Mesendoderm (in vitro differentiated cells): Measurements from ENCODE around the gene ENTHD1.
"Not testable (repeated sequence)": the region's sequence is repeated elsewhere in the genome, so short reads cannot be mapped to it uniquely, and the experiment has no call there.

Source experiments
- DNase-seq: peaks from one replicate; pipeline ENCODE4 v3.0.0; 2013
- H2AK5ac ChIP-seq: 2 replicates; pipeline ENCODE4 v1.6.1; 2013; ENCODE audit warnings: low read length, inconsistent platforms
- H2BK120ac ChIP-seq: 2 replicates; pipeline ENCODE4 v1.6.1; 2013; ENCODE audit warnings: low read depth, mild to moderate bottlenecking, low read length, moderate library complexity, mixed read lengths
- H2BK15ac ChIP-seq: replicated peaks from 2 replicates; pipeline ENCODE4 v1.6.1; 2013; ENCODE audit warnings: low read depth, mild to moderate bottlenecking, moderate library complexity
- H2BK5ac ChIP-seq: 2 replicates; pipeline ENCODE4 v1.6.1; 2013; ENCODE audit warnings: low read length, inconsistent platforms
- H3K18ac ChIP-seq: 2 replicates; pipeline ENCODE4 v1.6.1; 2013; ENCODE audit warnings: mild to moderate bottlenecking, low read length, mixed read lengths
- H3K23ac ChIP-seq: one replicate; pipeline ENCODE4 v1.6.1; 2013; ENCODE audit warnings: low read length
- H3K27ac ChIP-seq: 2 replicates; pipeline ENCODE4 v1.5.1; 2013; ENCODE audit warnings: low read depth, mild to moderate bottlenecking, inconsistent platforms, low read length, moderate library complexity
- H3K27me3 ChIP-seq: 2 replicates; pipeline ENCODE4 v1.6.1; 2013; ENCODE audit warnings: low read length, control low read depth, mild to moderate bottlenecking, inconsistent platforms; ENCODE audit not compliant: insufficient read depth, poor library complexity
- H3K36me3 ChIP-seq: 2 replicates; pipeline ENCODE4 v1.6.1; 2013; ENCODE audit warnings: low read length, inconsistent platforms; ENCODE audit not compliant: control insufficient read depth, insufficient read depth
- H3K4ac ChIP-seq: one replicate; pipeline ENCODE4 v1.6.1; 2013; ENCODE audit warnings: low read depth, mild to moderate bottlenecking, low read length, moderate library complexity
- H3K4me1 ChIP-seq: 2 replicates; pipeline ENCODE4 v1.6.1; 2013; ENCODE audit warnings: low read depth, low read length, inconsistent platforms; ENCODE audit not compliant: control insufficient read depth
- H3K4me2 ChIP-seq: 2 replicates; pipeline ENCODE4 v1.6.1; 2013; ENCODE audit warnings: low read length
- H3K4me3 ChIP-seq: 2 replicates; pipeline ENCODE4 v1.5.1; 2013; ENCODE audit warnings: mild to moderate bottlenecking, low read length
- H3K56ac ChIP-seq: one replicate; pipeline ENCODE4 v1.6.1; 2013; ENCODE audit warnings: low read length
- H3K79me1 ChIP-seq: 2 replicates; pipeline ENCODE4 v1.6.1; 2013; ENCODE audit warnings: low read length, inconsistent platforms
- H3K79me2 ChIP-seq: 2 replicates; pipeline ENCODE4 v1.6.1; 2013; ENCODE audit warnings: mild to moderate bottlenecking, low read length; ENCODE audit not compliant: control insufficient read depth, insufficient read depth
- H3K9ac ChIP-seq: 2 replicates; pipeline ENCODE4 v1.6.1; 2013; ENCODE audit warnings: low read length, inconsistent platforms
- H4K5ac ChIP-seq: one replicate; pipeline ENCODE4 v1.6.1; 2013; ENCODE audit warnings: low read length
- H4K8ac ChIP-seq: one replicate; pipeline ENCODE4 v1.6.1; 2013; ENCODE audit warnings: low read depth, mild to moderate bottlenecking, control low read depth, low read length, moderate library complexity
- WGBS: extraction: QIAGEN DNeasy Blood & Tissue Kit; methylation state at CpG from one replicate; pipeline ENCODE4 v1.1.7; 2013; ENCODE audit warnings: low lambda C conversion rate, missing lambda C conversion rate; ENCODE audit not compliant: insufficient coverage; ENCODE audit errors: extremely low coverage; 5-methylcytosine and 5-hydroxymethylcytosine counted together

ENTHD1 gene

DNA sequence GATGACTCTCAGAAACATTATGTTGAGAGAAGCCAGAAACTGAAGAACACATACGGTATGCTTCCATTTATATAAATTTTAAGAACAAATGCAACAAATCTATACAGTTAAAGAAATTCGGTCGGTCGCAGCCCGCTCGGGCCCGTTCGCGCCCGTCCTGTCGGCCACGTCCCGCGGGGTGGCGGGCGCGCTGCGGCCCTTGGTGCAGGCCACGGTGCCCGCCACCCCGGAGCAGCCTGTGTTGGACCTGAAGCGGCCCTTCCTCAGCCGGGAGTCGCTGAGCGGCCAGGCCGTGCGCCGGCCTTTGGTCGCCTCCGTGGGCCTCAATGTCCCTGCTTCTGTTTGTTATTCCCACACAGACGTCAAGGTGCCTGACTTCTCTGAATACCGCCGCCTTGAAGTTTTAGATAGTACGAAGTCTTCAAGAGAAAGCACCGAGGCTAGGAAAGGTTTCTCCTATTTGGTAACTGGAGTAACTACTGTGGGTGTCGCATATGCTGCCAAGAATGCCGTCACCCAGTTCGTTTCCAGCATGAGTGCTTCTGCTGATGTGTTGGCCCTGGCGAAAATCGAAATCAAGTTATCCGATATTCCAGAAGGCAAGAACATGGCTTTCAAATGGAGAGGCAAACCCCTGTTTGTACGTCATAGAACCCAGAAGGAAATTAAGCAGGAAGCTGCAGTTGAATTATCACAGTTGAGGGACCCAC, 18.2 kb downstream of the ENTHD1 start:
- not testable (repeated sequence) for H2AK5ac ChIP-seq, H2BK15ac ChIP-seq, H4K5ac ChIP-seq, H3K4me2 ChIP-seq, H3K27me3 ChIP-seq, H3K18ac ChIP-seq, H3K23ac ChIP-seq, H3K4me3 ChIP-seq, H3K4ac ChIP-seq, H2BK120ac ChIP-seq, H3K9ac ChIP-seq, H3K56ac ChIP-seq, H3K79me1 ChIP-seq, H3K27ac ChIP-seq, H3K79me2 ChIP-seq, H3K36me3 ChIP-seq, H3K4me1 ChIP-seq, H2BK5ac ChIP-seq, DNase-seq, H4K8ac ChIP-seq
- no CpG with 5 or more reads among the region's 42 CpGs for WGBS

DNA sequence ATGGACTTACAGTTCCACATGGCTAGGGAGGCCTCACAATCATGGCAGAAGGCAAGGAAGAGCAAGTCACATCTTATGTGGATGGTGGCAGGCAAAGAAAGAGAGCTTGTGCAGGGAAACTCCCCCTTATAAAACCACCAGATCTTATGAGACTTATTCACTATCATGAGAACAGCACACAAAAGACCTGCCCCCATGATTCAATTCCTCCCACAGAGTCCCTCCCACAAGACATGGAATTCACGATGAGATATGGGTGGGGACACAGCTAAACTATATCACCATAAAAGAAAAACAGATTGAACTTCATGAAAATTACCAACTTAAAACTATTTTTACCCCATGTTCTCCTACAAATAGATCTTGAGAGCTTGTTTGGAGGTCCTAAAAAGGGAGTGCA, 19.6 kb downstream of the ENTHD1 start:
- DNase-seq: no peak
- no CpG with 5 or more reads among the region's 1 CpG for WGBS

DNA sequence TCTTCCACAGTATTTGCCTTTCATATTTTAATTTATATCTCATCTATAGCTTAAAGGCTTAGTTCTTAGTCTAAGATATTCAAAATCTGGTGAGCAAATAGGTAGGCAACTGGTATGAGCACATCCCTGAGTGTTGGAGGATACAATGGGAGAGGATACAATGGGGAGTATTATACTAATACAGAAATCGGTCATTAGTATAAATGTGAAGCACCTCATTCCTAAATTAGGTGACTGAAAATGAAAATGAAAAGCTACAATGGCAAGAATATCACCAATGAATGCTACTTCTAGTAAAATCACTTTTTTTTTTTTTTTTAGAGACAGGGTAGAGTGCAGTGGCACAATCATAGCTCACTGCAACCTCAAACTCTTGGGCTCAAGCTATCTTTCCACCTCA, 21.0 kb downstream of the ENTHD1 start:
- no peak overlapping the region for H3K18ac ChIP-seq
- no peak overlapping the region for H2AK5ac ChIP-seq
- no peak overlapping the region for H3K4ac ChIP-seq
- no peak overlapping the region for H4K8ac ChIP-seq
- H3K4me1 ChIP-seq: no peaks in the 10 kb centered on the region
- no peak for DNase-seq
- no peak overlapping the region for H3K23ac ChIP-seq
- no peaks in the 10 kb centered on the region for H3K27me3 ChIP-seq
- no peak overlapping the region for H3K9ac ChIP-seq
- no peak overlapping the region for H2BK15ac ChIP-seq
- no peaks in the 10 kb centered on the region for H3K79me2 ChIP-seq
- H2BK120ac ChIP-seq: no peak overlapping the region
- no peak overlapping the region for H3K27ac ChIP-seq
- H3K56ac ChIP-seq: no peak overlapping the region
- no peak overlapping the region for H2BK5ac ChIP-seq
- H3K4me2 ChIP-seq: no peak overlapping the region
- no peak overlapping the region for H4K5ac ChIP-seq
- no peaks in the 10 kb centered on the region for H3K79me1 ChIP-seq
- no peaks in the 10 kb centered on the region for H3K36me3 ChIP-seq
- no CpG with 5 or more reads among the region's 1 CpG for WGBS
- no peak overlapping the region for H3K4me3 ChIP-seq

More for the DNA sequence above, 19.6 kb downstream of the ENTHD1 start:
- Histone ChIP-seq H3K56ac (no peak overlapping the region), H2BK15ac (no peak overlapping the region), H2BK120ac (no peak overlapping the region), H3K4me2 (no peak overlapping the region), H3K18ac (no peak overlapping the region), H3K4me1 (no peaks in the 10 kb centered on the region), H3K4me3 (no peak overlapping the region), H3K79me2 (no peaks in the 10 kb centered on the region), H2AK5ac (no peak overlapping the region), H3K79me1 (no peaks in the 10 kb centered on the region), H3K4ac (no peak overlapping the region), H3K23ac (no peak overlapping the region), H4K5ac (no peak overlapping the region), H3K9ac (no peak overlapping the region), H2BK5ac (no peak overlapping the region), H3K27ac (no peak overlapping the region), H4K8ac (no peak overlapping the region), H3K36me3 (no peaks in the 10 kb centered on the region), H3K27me3 (no peaks in the 10 kb centered on the region)

DNA sequence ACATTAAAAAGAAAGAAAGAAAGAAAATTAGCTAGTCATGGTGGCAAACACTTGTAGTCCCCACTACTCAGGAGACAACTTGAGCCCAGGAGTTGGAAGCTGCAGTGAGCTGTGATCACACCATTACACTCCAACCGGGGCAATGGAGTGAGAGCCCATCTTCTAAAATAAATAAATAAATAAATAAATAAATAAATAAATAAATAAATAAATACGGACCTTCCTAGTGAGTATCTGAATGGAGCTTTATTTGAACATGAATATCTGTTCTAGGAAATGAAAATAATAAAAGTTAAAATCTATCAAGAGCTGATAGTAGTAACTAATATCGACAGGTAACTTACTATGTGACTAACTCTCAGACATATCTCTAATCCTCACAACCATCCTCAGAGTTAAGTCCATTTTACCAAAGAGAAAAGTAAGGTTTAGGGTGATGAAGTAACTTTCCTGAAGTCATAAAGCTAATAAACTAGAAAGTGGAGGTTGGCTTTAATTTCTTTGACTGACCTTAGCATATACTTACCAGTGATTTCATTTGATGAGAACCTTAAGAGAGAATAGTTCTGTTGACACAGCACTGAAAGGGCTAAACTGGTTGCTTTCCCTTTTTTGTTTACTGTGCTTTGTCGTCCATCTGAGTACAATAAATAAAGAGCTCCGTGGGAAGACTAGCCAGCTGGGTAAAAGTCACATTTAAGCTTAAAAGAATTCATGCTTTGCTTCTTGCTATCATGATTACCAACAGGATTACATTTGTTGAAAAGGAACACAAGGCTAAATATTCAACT, 22.4 kb downstream of the ENTHD1 start:
- no peak overlapping the region for H3K23ac ChIP-seq
- no peaks in the 10 kb centered on the region for H3K4me1 ChIP-seq
- H2AK5ac ChIP-seq: no peak overlapping the region
- H3K79me2 ChIP-seq: no peaks in the 10 kb centered on the region
- no peak overlapping the region for H4K5ac ChIP-seq
- H3K27me3 ChIP-seq: no peaks in the 10 kb centered on the region
- H3K27ac ChIP-seq: no peak overlapping the region
- H3K4me2 ChIP-seq: no peak overlapping the region
- H3K36me3 ChIP-seq: no peaks in the 10 kb centered on the region
- H2BK5ac ChIP-seq: no peak overlapping the region
- H3K9ac ChIP-seq: no peak overlapping the region
- H3K18ac ChIP-seq: no peak overlapping the region
- H3K4me3 ChIP-seq: no peak overlapping the region
- H3K4ac ChIP-seq: no peak overlapping the region
- H3K79me1 ChIP-seq: no peaks in the 10 kb centered on the region
- H3K56ac ChIP-seq: no peak overlapping the region
- no CpG with 5 or more reads among the region's 5 CpGs for WGBS
- no peak overlapping the region for H2BK15ac ChIP-seq
- no peak for DNase-seq
- no peak overlapping the region for H2BK120ac ChIP-seq
- H4K8ac ChIP-seq: no peak overlapping the region

DNA sequence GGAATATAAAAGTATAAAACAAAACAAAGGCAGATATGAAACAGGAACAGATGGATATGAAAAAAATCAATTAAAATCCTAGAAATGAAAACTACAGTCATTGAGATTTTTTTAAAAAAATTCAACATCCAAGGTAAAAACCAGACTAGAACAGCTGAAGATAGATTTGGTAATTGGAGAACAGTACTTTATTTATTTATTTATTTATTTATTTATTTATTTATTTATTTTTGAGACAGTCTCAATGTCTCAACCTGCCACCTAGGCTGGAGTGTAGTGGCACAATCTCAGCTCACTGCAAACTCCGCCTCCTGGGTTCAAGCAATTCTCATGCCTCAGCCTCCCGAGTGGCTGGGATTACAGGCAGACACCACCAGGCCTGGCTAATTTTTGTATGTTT, 23.8 kb downstream of the ENTHD1 start:
- not testable (repeated sequence) for H3K56ac ChIP-seq, H3K79me2 ChIP-seq, H2BK5ac ChIP-seq, H2AK5ac ChIP-seq, H3K9ac ChIP-seq, H3K36me3 ChIP-seq, H3K18ac ChIP-seq, H2BK15ac ChIP-seq, H3K4me3 ChIP-seq, H3K4me2 ChIP-seq, H3K23ac ChIP-seq, H4K8ac ChIP-seq, H3K4ac ChIP-seq, H2BK120ac ChIP-seq, DNase-seq, H3K27me3 ChIP-seq, H4K5ac ChIP-seq, H3K79me1 ChIP-seq, H3K4me1 ChIP-seq, H3K27ac ChIP-seq
- no CpG with 5 or more reads among the region's 2 CpGs for WGBS
